ENCODE data around the gene GNPDA2. TPM values are rescaled to one million over a fixed set of nuclear protein-coding genes. Genes with fewer than 3 reads are reported as not detected.

GNPDA2 gene
- total RNA-seq, 2 experiments from 2014 or later, result 13.1 to 14.6 TPM

- TF ChIP-seq CTCF (IDR thresholded peaks at IDR 0.05), result no peak
- Mint-ChIP-seq H3K9me3 (no peaks in the 10 kb centered on the region), H3K36me3 (ENCODE audit: low read depth) (no peaks in the 10 kb centered on the region), H3K27ac (no peak overlapping the region), H3K4me1 (ENCODE audit: low read depth) (no peaks in the 10 kb centered on the region), H3K4me3 (no peak overlapping the region), H3K27me3 (no peaks in the 10 kb centered on the region)
- intact Hi-C loops (cut with micrococcal nuclease), result no loop called here
- ATAC-seq, result no peak
- POLR2A ChIA-PET, result no interaction called here
- no peak for DNase-seq
- CTCF ChIA-PET, result no interaction called here
Observed at GRCh38 chr4:44670506-44671199, 55.7 kb downstream of the GNPDA2 start.

GRCh38 chr4:44668526-44668925 lies 57.8 kb downstream of the GNPDA2 start:
- Mint-ChIP-seq H3K9me3 (no peaks in the 10 kb centered on the region), H3K27ac (no peak overlapping the region), H3K4me3 (no peak overlapping the region), H3K27me3 (no peaks in the 10 kb centered on the region), H3K4me1 (ENCODE audit: low read depth) (no peaks in the 10 kb centered on the region), H3K36me3 (ENCODE audit: low read depth) (no peaks in the 10 kb centered on the region)
- TF ChIP-seq CTCF (IDR thresholded peaks at IDR 0.05), result no peak
- intact Hi-C loops (cut with micrococcal nuclease), result no loop called here
- ChIA-PET CTCF (no interaction called here), POLR2A (interaction anchor here (1.9 kb wide), 1 partner anchor 10 kb away, joined by 11 read pairs; the partner anchor contains the start of gene GUF1)
- ATAC-seq, result no peak
- no peak for DNase-seq

GRCh38 chr4:44663539-44664263 lies 62.7 kb downstream of the GNPDA2 start:
- no peak overlapping the region for H3K27ac Mint-ChIP-seq
- POLR2A ChIA-PET, result no interaction called here
- H3K4me3 Mint-ChIP-seq, result no peak overlapping the region

GRCh38 chr4:44662623-44663005 lies 63.7 kb downstream of the GNPDA2 start:
- TF ChIP-seq CTCF (IDR thresholded peaks at IDR 0.05), result no peak
- H3K4me1 Mint-ChIP-seq (ENCODE audit: low read depth), result no peaks in the 10 kb centered on the region
- H3K36me3 Mint-ChIP-seq (ENCODE audit: low read depth), result no peaks in the 10 kb centered on the region
- DNase-seq, result no peak
- CTCF ChIA-PET, result no interaction called here
- peaks cover 3% of the 10 kb centered on the region for H3K27me3 Mint-ChIP-seq
- no peak overlapping the region for H3K27ac Mint-ChIP-seq
- no peak overlapping the region for H3K4me3 Mint-ChIP-seq
- intact Hi-C loops (cut with micrococcal nuclease), result no loop called here
- POLR2A ChIA-PET, result no interaction called here
- no peak for ATAC-seq
- H3K9me3 Mint-ChIP-seq, result no peaks in the 10 kb centered on the region

More at GRCh38 chr4:44663539-44664263, 62.7 kb downstream of the GNPDA2 start:
- Mint-ChIP-seq H3K27me3 (peaks cover 3% of the 10 kb centered on the region), H3K36me3 (ENCODE audit: low read depth) (no peaks in the 10 kb centered on the region), H3K4me1 (ENCODE audit: low read depth) (no peaks in the 10 kb centered on the region), H3K9me3 (no peaks in the 10 kb centered on the region)
- no peak for ATAC-seq
- CTCF ChIA-PET, result no interaction called here
- intact Hi-C loops (cut with micrococcal nuclease), result no loop called here
- no peak for DNase-seq
- TF ChIP-seq CTCF (IDR thresholded peaks at IDR 0.05), result no peak

- DNase-seq, result no peak
- H3K27me3 Mint-ChIP-seq, result peaks cover 3% of the 10 kb centered on the region
Observed at GRCh38 chr4:44661940-44662622, 64.3 kb downstream of the GNPDA2 start.

More at GRCh38 chr4:44661940-44662622, 64.3 kb downstream of the GNPDA2 start:
- POLR2A ChIA-PET, result no interaction called here
- TF ChIP-seq CTCF (IDR thresholded peaks at IDR 0.05), result no peak
- H3K36me3 Mint-ChIP-seq (ENCODE audit: low read depth), result no peaks in the 10 kb centered on the region
- no peak overlapping the region for H3K4me3 Mint-ChIP-seq
- ATAC-seq, result no peak
- H3K4me1 Mint-ChIP-seq (ENCODE audit: low read depth), result no peaks in the 10 kb centered on the region
- intact Hi-C loops (cut with micrococcal nuclease), result no loop called here
- no peaks in the 10 kb centered on the region for H3K9me3 Mint-ChIP-seq
- CTCF ChIA-PET, result no interaction called here
- H3K27ac Mint-ChIP-seq, result no peak overlapping the region

Measured in activated CD8-positive, alpha-beta T cell treated with anti-CD3 and anti-CD28 coated beads for 36 hours (primary cell).